Esophagus squamous epithelium (tissue), 5 donors: Measurements from ENCODE around the gene RPH3AL. TPM values are rescaled to one million over a fixed set of nuclear protein-coding genes. Genes with fewer than 3 reads are reported as not detected.

Experiments
- DNase-seq: peaks from one replicate; lab custom pipeline; 2025; lab: John Stamatoyannopoulos, UW
- H3K27ac ChIP-seq, 4 donors: fragments of 200-600 bp; sonication (generic); one replicate each; pipeline ENCODE4 v1.5.1; 2016 to 2019; ENCODE audit warnings: mild to moderate bottlenecking in 1 of 4
- H3K27me3 ChIP-seq, 4 donors: fragments of 200-600 bp; sonication (generic); 1 replicate in 3 of 4; 2 replicates in 1 of 4; pipeline versions ENCODE4 v1.5.1 to v1.6.0; 2017 to 2021; ENCODE audit warnings: antibody characterized with exemption in 1 of 4
- H3K36me3 ChIP-seq, 3 donors: fragments of 200-600 bp; sonication (generic); one replicate each; pipeline ENCODE4 v1.5.1; 2016 to 2019
- H3K4me1 ChIP-seq, 3 donors: fragments of 200-600 bp; sonication (generic); one replicate each; pipeline ENCODE4 v1.5.1; 2017 to 2019
- H3K4me3 ChIP-seq, 4 donors: fragments of 200-600 bp; sonication (generic); 1 replicate in 3 of 4; 2 replicates in 1 of 4; pipeline ENCODE4 v1.5.1; 2016 to 2019; ENCODE audit warnings: mild to moderate bottlenecking in 2 of 4, moderate library complexity in 1 of 4
- H3K9me3 ChIP-seq, 3 donors: fragments of 200-600 bp; sonication (generic); one replicate each; pipeline ENCODE4 v1.5.1; 2016 to 2019
- CTCF ChIP-seq, 6 experiments: fragments of 450-650 bp in 4 of 6; fragments of 200-600 bp in 2 of 6; sonication (generic) in 2 of 6; IDR thresholded peaks; one replicate each; pipeline ENCODE4 v1.5.1; 2016 to 2019; ENCODE audit warnings: antibody characterized with exemption in 6 of 6, mild to moderate bottlenecking in 4 of 6, moderate library complexity in 4 of 6
- POLR2A ChIP-seq, 4 donors: fragments of 450-650 bp; IDR thresholded peaks; one replicate each; pipeline ENCODE4 v1.6.1; 2017; ENCODE audit warnings: antibody characterized with exemption in 4 of 4, mild to moderate bottlenecking in 4 of 4, moderate library complexity in 3 of 4
- WGBS, 2 donors: methylation state at CpG; one replicate each; pipeline ENCODE4 v1.1.5; 2018; 5-methylcytosine and 5-hydroxymethylcytosine counted together
- intact Hi-C: fragments of 100-400 bp; cut with DNase I; formaldehyde crosslinking; loops from one replicate; pipeline ENCODE4 v1.15.0; 2022
- total RNA-seq, 4 donors: library from RNA; depleted of rRNA; stranded (reverse); fragments of >200 nt; gene quantifications; one replicate each; pipeline ENCODE4 v1.1.0, GENCODE V29; 2016
- donor health status: DM: yes; HTN: yes; CAD: no.

Gene RPH3AL
- total RNA-seq, 4 donors from 2014 or later: 5.2 to 18.3 (median 7.5) TPM

- no peaks in the 10 kb centered on the region for H3K36me3 ChIP-seq
- WGBS, 2 donors: 88 to 89% methylated on average over 13 of the region's 13 CpGs
- TF ChIP-seq POLR2A (IDR thresholded peaks at IDR 0.05): no peak
- no peak for TF ChIP-seq CTCF (IDR thresholded peaks at IDR 0.05)
- no peak overlapping the region for H3K27ac ChIP-seq
- intact Hi-C loops: no loop called here
- no peaks in the 10 kb centered on the region for H3K9me3 ChIP-seq
- H3K4me1 ChIP-seq: no peaks in the 10 kb centered on the region
- H3K4me3 ChIP-seq: no peak overlapping the region
- H3K27me3 ChIP-seq: no peaks in the 10 kb centered on the region
- no peak for DNase-seq
Measured at GRCh38 chr17:252456-252855, 100.2 kb downstream of the RPH3AL start.

GRCh38 chr17:251531-251930 is 101.1 kb downstream of the RPH3AL start:
- H3K27ac ChIP-seq: no peak overlapping the region
- 87 to 89% methylated on average over 10 to 11 of the region's 12 CpGs for WGBS, 2 donors

GRCh38 chr17:250487-251300 is 101.9 kb downstream of the RPH3AL start:
- H3K9me3 ChIP-seq: no peaks in the 10 kb centered on the region
- no peaks in the 10 kb centered on the region for H3K4me1 ChIP-seq
- 93 to 94% methylated on average over 16 to 27 of the region's 27 CpGs for WGBS, 2 donors
- H3K36me3 ChIP-seq: peaks cover 0 to 14% (median 0%) of the 10 kb centered on the region in 3 donors
- intact Hi-C loops: no loop called here
- H3K27me3 ChIP-seq: no peaks in the 10 kb centered on the region
- no peak overlapping the region for H3K4me3 ChIP-seq
- TF ChIP-seq CTCF (IDR thresholded peaks at IDR 0.05) (no peak), POLR2A (IDR thresholded peaks at IDR 0.05) (no peak)
- H3K27ac ChIP-seq: no peak overlapping the region
- DNase-seq: no peak

More at GRCh38 chr17:251531-251930, 101.1 kb downstream of the RPH3AL start:
- TF ChIP-seq POLR2A (IDR thresholded peaks at IDR 0.05) (no peak), CTCF (IDR thresholded peaks at IDR 0.05) (no peak)
- Histone ChIP-seq H3K36me3 (peaks cover 0 to 7% (median 0%) of the 10 kb centered on the region in 3 donors), H3K4me3 (no peak overlapping the region), H3K9me3 (no peaks in the 10 kb centered on the region), H3K4me1 (no peaks in the 10 kb centered on the region), H3K27me3 (no peaks in the 10 kb centered on the region)
- no peak for DNase-seq
- intact Hi-C loops: no loop called here

GRCh38 chr17:249236-249993 is 103.2 kb downstream of the RPH3AL start:
- no peak for DNase-seq
- H3K4me1 ChIP-seq: no peaks in the 10 kb centered on the region
- intact Hi-C loops: no loop called here
- no peak overlapping the region for H3K27ac ChIP-seq
- peaks cover 0 to 21% (median 0%) of the 10 kb centered on the region in 3 donors for H3K36me3 ChIP-seq
- H3K27me3 ChIP-seq: no peaks in the 10 kb centered on the region
- no peaks in the 10 kb centered on the region for H3K9me3 ChIP-seq
- H3K4me3 ChIP-seq: no peak overlapping the region
- TF ChIP-seq POLR2A (IDR thresholded peaks at IDR 0.05): no peak
- TF ChIP-seq CTCF (IDR thresholded peaks at IDR 0.05): no peak
- 88 to 96% methylated on average over 20 to 24 of the region's 24 CpGs for WGBS, 2 donors
